AG04450 (cell line): ENCODE data around the gene KCNMA1. TPM values are rescaled to one million over a fixed set of nuclear protein-coding genes. Genes with fewer than 3 reads are reported as not detected.

Source experiments
- CTCF ChIA-PET: fragments of 300-600, 350-600 bp; formaldehyde crosslinking; extraction: SDS; loops from one replicate; lab custom pipeline; 2022; ENCODE audit warnings: antibody characterized with exemption, inconsistent platforms; lab: Charles Lee
- POLR2A ChIA-PET: fragments of 350-600 bp; formaldehyde crosslinking; extraction: SDS; loops from one replicate; lab custom pipeline; 2021; ENCODE audit warnings: antibody characterized with exemption, inconsistent platforms; lab: Yijun Ruan, JAX
- DNase-seq: peaks from one replicate; pipeline ENCODE4 v3.0.0-alpha.2; 2011; ENCODE audit warnings: low read depth, low spot score
- H3K27ac ChIP-seq: one replicate; pipeline ENCODE4 v1.5.1; 2012; ENCODE audit warnings: low read depth, low read length, control low read depth
- H3K27me3 ChIP-seq: one replicate; pipeline ENCODE4 v1.6.0; 2012; ENCODE audit warnings: low read length; ENCODE audit not compliant: control insufficient read depth, insufficient read depth
- H3K4me3 ChIP-seq: 2 replicates; pipeline ENCODE4 v1.5.1; 2011; ENCODE audit warnings: mild to moderate bottlenecking, low read depth, low read length, control low read depth
- H3K9me3 ChIP-seq: 2 replicates; pipeline ENCODE4 v1.5.1; 2012; ENCODE audit warnings: low read length; ENCODE audit not compliant: control insufficient read depth, insufficient read depth
- CTCF ChIP-seq: IDR thresholded peaks from 2 replicates; pipeline ENCODE4 v1.5.1; 2011; ENCODE audit warnings: low read depth, low read length, control low read depth, inconsistent platforms
- polyA plus RNA-seq: library from polyadenylated mRNA; depleted of rRNA; stranded (reverse); fragments of >200 nt; gene quantifications from 2 replicates; pipeline ENCODE4 v1.2.3, GENCODE V29; 2011

The KCNMA1 gene
- polyA plus RNA-seq, 1 experiment, result 58.8 TPM

DNA sequence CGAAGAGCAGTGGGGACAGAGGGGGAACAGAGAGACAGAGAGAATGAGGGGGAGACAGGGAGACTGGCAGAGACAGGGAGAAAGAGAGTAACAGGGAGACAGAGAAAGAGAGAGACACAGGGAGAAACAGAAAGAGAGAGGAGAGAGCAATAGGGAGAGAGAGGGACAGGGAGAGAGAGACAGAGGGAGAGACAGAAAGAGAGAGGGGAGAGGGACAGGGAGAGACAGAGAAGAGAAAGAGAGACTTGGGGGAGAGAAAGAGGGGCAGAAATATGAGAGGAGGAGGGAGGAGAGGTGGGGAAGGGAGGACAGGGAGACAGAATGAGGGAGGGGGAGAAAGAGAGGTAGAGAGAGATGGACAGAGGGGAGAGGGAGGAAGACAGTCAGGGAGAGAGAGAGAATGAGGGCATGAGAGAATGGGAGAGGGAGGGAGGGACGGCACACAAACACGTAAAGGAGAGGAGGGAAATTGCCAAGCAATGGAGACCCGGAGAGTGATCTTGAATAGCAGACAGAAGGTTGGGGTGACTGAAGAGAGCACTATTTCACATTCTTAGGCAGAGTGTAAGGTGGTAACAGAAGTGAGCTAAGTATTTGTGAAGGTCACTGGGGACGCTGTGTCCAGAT, 33.3 kb upstream of the KCNMA1 start:
- Histone ChIP-seq H3K9me3 (no peaks in the 10 kb centered on the region), H3K27ac (no peak overlapping the region), H3K27me3 (peaks cover 12% of the 10 kb centered on the region), H3K4me3 (no peak overlapping the region)
- ChIA-PET POLR2A (no interaction called here), CTCF (no interaction called here)
- TF ChIP-seq CTCF, result no peak
- no peak for DNase-seq

DNA sequence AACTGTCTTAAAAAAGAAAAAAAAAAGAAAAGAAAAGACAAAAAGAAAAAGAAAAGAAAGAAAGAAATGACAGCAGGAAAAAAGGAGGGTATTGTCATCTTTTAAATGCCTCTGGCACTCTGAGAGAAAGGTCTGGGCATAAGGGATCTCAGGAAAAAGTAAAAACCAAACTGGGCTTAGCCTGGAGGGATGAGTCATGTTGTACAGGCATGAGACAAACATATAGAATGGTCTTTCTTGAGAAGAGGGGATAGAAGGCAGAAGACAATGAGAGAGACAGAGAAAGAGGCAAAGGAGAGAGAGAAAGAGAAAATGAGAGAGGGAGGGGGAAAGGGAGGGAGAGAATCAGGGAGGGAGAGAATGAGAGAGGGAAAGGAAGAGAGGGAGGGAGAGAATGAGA, 32.3 kb upstream of the KCNMA1 start:
- DNase-seq, result no peak
- no peak overlapping the region for H3K27ac ChIP-seq
- H3K4me3 ChIP-seq, result no peak overlapping the region
- no peaks in the 10 kb centered on the region for H3K9me3 ChIP-seq
- no peak for TF ChIP-seq CTCF
- peaks cover 20% of the 10 kb centered on the region for H3K27me3 ChIP-seq
- ChIA-PET POLR2A (no interaction called here), CTCF (no interaction called here)

GRCh38 chr10:77667426-77668324, 30.1 kb upstream of the KCNMA1 start:
- Histone ChIP-seq H3K4me3 (no peak overlapping the region), H3K27ac (no peak overlapping the region), H3K27me3 (peaks cover 25% of the 10 kb centered on the region), H3K9me3 (no peaks in the 10 kb centered on the region)
- TF ChIP-seq CTCF, result no peak
- ChIA-PET POLR2A (no interaction called here), CTCF (interaction anchor here (1.8 kb wide), 1 partner anchor 43 kb away, joined by 5 read pairs; no protein-coding TSS in a partner anchor)
- DNase-seq, result no peak

GRCh38 chr10:77666821-77667220, 29.2 kb upstream of the KCNMA1 start:
- Histone ChIP-seq H3K9me3 (no peaks in the 10 kb centered on the region), H3K4me3 (no peak overlapping the region), H3K27ac (no peak overlapping the region), H3K27me3 (peaks cover 25% of the 10 kb centered on the region)
- ChIA-PET POLR2A (no interaction called here), CTCF (no interaction called here)
- DNase-seq, result no peak
- no peak for TF ChIP-seq CTCF

GRCh38 chr10:77664696-77665095, 27.1 kb upstream of the KCNMA1 start:
- ChIA-PET CTCF (interaction anchor here (1.0 kb wide), 1 partner anchor 491 kb away, joined by 3 read pairs; no protein-coding TSS in a partner anchor), POLR2A (no interaction called here)
- Histone ChIP-seq H3K27me3 (peaks cover 20% of the 10 kb centered on the region), H3K27ac (no peak overlapping the region), H3K4me3 (no peak overlapping the region), H3K9me3 (no peaks in the 10 kb centered on the region; the same call in 1 of the 2 replicates)
- TF ChIP-seq CTCF, result no peak
- no peak for DNase-seq
